ENCODE measurements around the gene DNAJC22. TPM values are rescaled to one million over a fixed set of nuclear protein-coding genes. Genes with fewer than 3 reads are reported as not detected.

Gene DNAJC22
- total RNA-seq, 1 experiment from 2014 or later = 47.7 TPM

DNA sequence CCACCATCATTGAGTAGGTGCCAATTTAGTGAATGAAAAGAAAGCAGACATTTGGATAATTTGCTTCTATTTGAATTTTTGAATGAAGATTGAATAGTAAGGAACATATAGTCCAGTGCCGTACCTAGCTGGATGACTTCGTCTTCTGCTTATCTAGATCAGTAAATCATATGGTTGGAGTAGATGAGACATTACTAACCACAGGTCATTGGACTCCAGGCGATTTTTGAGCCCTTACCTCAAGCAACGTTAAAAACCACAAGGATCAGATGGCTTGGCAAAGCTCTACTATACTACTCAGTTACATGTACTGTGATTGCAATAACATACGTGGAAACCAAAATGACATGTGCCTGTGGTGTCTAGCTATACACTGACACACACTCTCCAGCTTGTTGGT lies 18.9 kb downstream of the DNAJC22 start:
- Histone ChIP-seq H3K27me3 (replicated peaks; ENCODE audit: control insufficient read depth, insufficient read depth, low read length) (no peaks in the 10 kb centered on the region), H3K9me3 (no peaks in the 10 kb centered on the region), H3K4me3 (ENCODE audit: low read depth, low read length) (peak overlapping the region; percentile 88), H3K36me3 (ENCODE audit: control insufficient read depth, insufficient read depth, low read length) (no peaks in the 10 kb centered on the region), H3K4me1 (peaks cover 17% of the 10 kb centered on the region)
- no peaks in the 10 kb centered on the region for H3K9me3 Mint-ChIP-seq (ENCODE audit: unreplicated experiment)
- TF ChIP-seq, protein P1, sequence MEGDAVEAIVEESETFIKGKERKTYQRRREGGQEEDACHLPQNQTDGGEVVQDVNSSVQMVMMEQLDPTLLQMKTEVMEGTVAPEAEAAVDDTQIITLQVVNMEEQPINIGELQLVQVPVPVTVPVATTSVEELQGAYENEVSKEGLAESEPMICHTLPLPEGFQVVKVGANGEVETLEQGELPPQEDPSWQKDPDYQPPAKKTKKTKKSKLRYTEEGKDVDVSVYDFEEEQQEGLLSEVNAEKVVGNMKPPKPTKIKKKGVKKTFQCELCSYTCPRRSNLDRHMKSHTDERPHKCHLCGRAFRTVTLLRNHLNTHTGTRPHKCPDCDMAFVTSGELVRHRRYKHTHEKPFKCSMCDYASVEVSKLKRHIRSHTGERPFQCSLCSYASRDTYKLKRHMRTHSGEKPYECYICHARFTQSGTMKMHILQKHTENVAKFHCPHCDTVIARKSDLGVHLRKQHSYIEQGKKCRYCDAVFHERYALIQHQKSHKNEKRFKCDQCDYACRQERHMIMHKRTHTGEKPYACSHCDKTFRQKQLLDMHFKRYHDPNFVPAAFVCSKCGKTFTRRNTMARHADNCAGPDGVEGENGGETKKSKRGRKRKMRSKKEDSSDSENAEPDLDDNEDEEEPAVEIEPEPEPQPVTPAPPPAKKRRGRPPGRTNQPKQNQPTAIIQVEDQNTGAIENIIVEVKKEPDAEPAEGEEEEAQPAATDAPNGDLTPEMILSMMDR (IDR thresholded peaks at IDR 0.05; ENCODE audit: insufficient read depth in 1 of 2, low read depth in 1 of 2, low read length in 1 of 2, severe bottlenecking in 1 of 2, unreplicated experiment in 1 of 2) = no peak
- no peak for DNase-seq
- peaks cover 12% of the 10 kb centered on the region for H3K36me3 Mint-ChIP-seq (ENCODE audit: insufficient read depth, unreplicated experiment)
- no TSS peak for BruUV-seq (replicated peaks)
- POLR2A ChIA-PET = interaction anchor here (0.6 to 1.2 kb wide), 2 partner anchors 149 to 253 kb away, joined by 3 to 4 read pairs; no protein-coding TSS in a partner anchor
- intact Hi-C loops (cut with micrococcal nuclease; ENCODE audit: unreplicated experiment) = no loop called here
- no peaks in the 10 kb centered on the region for H3K27me3 Mint-ChIP-seq (ENCODE audit: insufficient read depth, unreplicated experiment)
- H3K27ac Mint-ChIP-seq (ENCODE audit: unreplicated experiment) = peak overlapping the region; percentile 38
- H3K4me1 Mint-ChIP-seq (ENCODE audit: low read depth, unreplicated experiment) = no peaks in the 10 kb centered on the region
- peak overlapping the region; percentile 75 for H3K4me3 Mint-ChIP-seq (ENCODE audit: unreplicated experiment)
- CTCF ChIA-PET = no interaction called here

DNA sequence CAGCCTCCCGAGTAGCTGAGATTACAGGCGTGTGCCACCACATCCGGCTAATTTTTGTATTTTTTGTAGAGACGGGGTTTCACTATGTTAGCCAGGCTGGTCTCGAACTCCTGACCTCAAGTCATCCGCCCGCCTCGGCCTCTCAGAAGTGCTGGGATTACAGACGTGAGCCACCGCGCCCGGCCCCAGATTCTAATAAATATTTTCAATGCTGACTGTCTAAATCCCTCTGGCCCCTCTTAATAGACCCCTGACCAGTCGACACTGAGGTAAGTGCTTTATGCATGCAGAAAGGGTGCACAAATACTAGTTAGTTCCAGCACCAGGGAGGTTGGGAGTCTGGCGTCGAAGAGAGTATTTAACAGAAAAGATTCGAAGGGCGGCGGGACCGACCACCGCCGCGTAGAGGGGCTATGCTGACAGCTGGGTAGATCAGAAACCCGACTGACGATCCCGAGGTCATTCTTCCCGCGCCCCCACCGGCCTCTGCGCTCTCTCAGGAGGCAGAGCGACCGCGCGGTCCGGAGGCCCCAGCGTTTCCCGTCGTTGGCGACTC lies 19.5 kb downstream of the DNAJC22 start:
- no peak for DNase-seq
- Mint-ChIP-seq H3K27ac (ENCODE audit: unreplicated experiment) (peak overlapping the region; percentile 38), H3K27me3 (ENCODE audit: insufficient read depth, unreplicated experiment) (no peaks in the 10 kb centered on the region), H3K4me3 (ENCODE audit: unreplicated experiment) (peak overlapping the region; percentile 75), H3K9me3 (ENCODE audit: unreplicated experiment) (no peaks in the 10 kb centered on the region), H3K4me1 (ENCODE audit: low read depth, unreplicated experiment) (no peaks in the 10 kb centered on the region), H3K36me3 (ENCODE audit: insufficient read depth, unreplicated experiment) (peaks cover 13% of the 10 kb centered on the region)
- intact Hi-C loops (cut with micrococcal nuclease; ENCODE audit: unreplicated experiment) = loop anchor here (1.0 to 2.0 kb wide), 2 partner anchors 55 to 214 kb away; no protein-coding TSS in a partner anchor
- POLR2A ChIA-PET = interaction anchor here (0.5 to 2.3 kb wide), 22 partner anchors 8 to 1344 kb away, joined by 3 to 31 read pairs (median 4); partner anchors contain the start of genes DNAJC22, PRPF40B, PRPH and TROAP
- TF ChIP-seq, protein P1 (IDR thresholded peaks at IDR 0.05; ENCODE audit: insufficient read depth in 1 of 2, low read depth in 1 of 2, low read length in 1 of 2, severe bottlenecking in 1 of 2, unreplicated experiment in 1 of 2) = no peak
- Histone ChIP-seq H3K36me3 (ENCODE audit: control insufficient read depth, insufficient read depth, low read length) (no peaks in the 10 kb centered on the region), H3K27me3 (replicated peaks; ENCODE audit: control insufficient read depth, insufficient read depth, low read length) (no peaks in the 10 kb centered on the region), H3K4me1 (peaks cover 17% of the 10 kb centered on the region), H3K9me3 (no peaks in the 10 kb centered on the region), H3K4me3 (ENCODE audit: low read depth, low read length) (peak overlapping the region; percentile 88)
- no TSS peak for BruUV-seq (replicated peaks)
- CTCF ChIA-PET = interaction anchor here (0.6 to 2.4 kb wide), 16 partner anchors 8 to 375 kb away, joined by 3 to 46 read pairs (median 9); partner anchors contain the start of genes DNAJC22, TMBIM6 and TROAP

DNA sequence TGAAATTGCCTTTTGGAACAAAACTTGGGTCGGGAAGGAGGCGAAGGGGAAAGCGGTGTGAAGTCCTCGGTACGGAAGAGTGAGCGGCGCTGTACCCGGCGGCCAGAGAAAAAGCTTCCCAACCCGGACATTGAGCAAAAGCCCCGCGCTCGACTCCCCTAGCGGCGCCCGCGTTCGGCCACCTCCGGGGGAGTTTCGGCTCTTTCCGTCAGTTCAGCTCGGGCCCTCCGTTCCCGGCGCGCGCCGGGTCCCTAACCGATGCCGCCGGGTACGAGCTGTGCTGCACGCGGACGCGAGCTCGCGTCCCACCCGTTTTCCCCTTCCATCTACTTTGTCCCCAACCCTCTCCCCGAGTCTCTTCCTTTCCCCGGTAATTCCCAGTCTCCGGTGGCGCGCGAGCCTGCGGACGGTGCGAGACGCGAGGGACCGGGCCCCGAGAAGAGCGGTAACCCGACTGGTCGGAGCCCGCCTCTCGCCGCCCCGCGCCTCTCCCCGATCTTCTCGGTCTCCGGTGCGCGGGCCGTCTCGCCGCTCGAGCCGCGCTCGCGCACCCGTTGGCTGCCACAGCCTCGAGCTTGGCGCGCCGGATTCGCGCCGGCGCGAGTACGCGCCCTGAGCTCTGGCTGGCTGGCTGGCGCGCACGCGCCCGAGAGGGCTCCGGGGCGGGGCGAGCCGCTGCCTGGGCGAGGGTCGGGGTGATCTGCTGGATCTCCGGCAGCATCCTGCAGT lies 20.1 kb downstream of the DNAJC22 start:
- H3K4me3 ChIP-seq (ENCODE audit: low read depth, low read length) = peak overlapping the region; percentile 88
- no peaks in the 10 kb centered on the region for H3K27me3 ChIP-seq (replicated peaks; ENCODE audit: control insufficient read depth, insufficient read depth, low read length)
- BruUV-seq (replicated peaks) = TSS peak; percentile 88
- Mint-ChIP-seq H3K27ac (ENCODE audit: unreplicated experiment) (peak overlapping the region; percentile 38), H3K36me3 (ENCODE audit: insufficient read depth, unreplicated experiment) (peaks cover 19% of the 10 kb centered on the region), H3K27me3 (ENCODE audit: insufficient read depth, unreplicated experiment) (no peaks in the 10 kb centered on the region), H3K4me1 (ENCODE audit: low read depth, unreplicated experiment) (no peaks in the 10 kb centered on the region), H3K9me3 (ENCODE audit: unreplicated experiment) (no peaks in the 10 kb centered on the region), H3K4me3 (ENCODE audit: unreplicated experiment) (peak overlapping the region; percentile 75)
- CTCF ChIA-PET = interaction anchor here (0.5 to 2.4 kb wide), 28 partner anchors 8 to 614 kb away, joined by 3 to 46 read pairs (median 4); partner anchors contain the start of genes DNAJC22, PRPF40B, TMBIM6 and TROAP
- H3K36me3 ChIP-seq (ENCODE audit: control insufficient read depth, insufficient read depth, low read length) = no peaks in the 10 kb centered on the region
- H3K9me3 ChIP-seq = no peaks in the 10 kb centered on the region
- H3K4me1 ChIP-seq = peaks cover 17% of the 10 kb centered on the region
- DNase-seq = peak; percentile 93 to 100
- POLR2A ChIA-PET = interaction anchor here (0.5 to 2.3 kb wide), 40 partner anchors 9 to 1345 kb away, joined by 3 to 31 read pairs (median 5); partner anchors contain the start of genes C1QL4, DNAJC22, PRPF40B and PRPH
- TF ChIP-seq, protein P1 (IDR thresholded peaks at IDR 0.05; ENCODE audit: insufficient read depth in 1 of 2, low read depth in 1 of 2, low read length in 1 of 2, severe bottlenecking in 1 of 2, unreplicated experiment in 1 of 2) = peak in 1 of 2 experiments; percentile 30
- intact Hi-C loops (cut with micrococcal nuclease; ENCODE audit: unreplicated experiment) = loop anchor here (1.0 to 2.0 kb wide), 2 partner anchors 54 to 213 kb away; no protein-coding TSS in a partner anchor

Data from Caco-2 (cell line).